ENCODE data around the gene UGP2. TPM values are rescaled to one million over a fixed set of nuclear protein-coding genes. Genes with fewer than 3 reads are reported as not detected.
A peak's percentile ranks its signal among the peaks of the same experiment; 100 is the strongest.

The UGP2 gene
- total and polyA plus RNA-seq, 2 of the 8 experiments (the other 6 are each of a cell fraction or from before 2014, with no cell fraction given) = 278 to 956 TPM

DNA sequence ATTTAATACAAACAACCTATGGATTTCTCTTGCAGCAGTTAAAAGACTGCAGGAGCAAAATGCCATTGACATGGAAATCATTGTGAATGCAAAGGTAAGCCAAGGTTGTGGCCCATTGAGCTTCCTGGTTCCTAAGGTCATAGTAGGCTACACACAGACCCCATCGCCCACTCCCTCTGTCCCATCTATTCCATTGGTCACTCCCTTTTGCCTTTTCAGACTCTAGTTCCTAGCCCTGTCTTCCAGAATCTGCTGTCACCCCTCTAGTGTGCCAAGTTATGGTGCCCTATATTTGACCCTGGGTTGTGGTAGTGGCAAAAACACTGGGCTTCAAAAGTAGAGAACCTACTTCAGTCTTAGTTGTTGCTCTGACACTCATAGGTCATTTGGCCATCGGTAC is 44.7 kb downstream of the UGP2 start (continued):
- no peak for TF ChIP-seq TAF7 (optimal IDR thresholded peaks at IDR 0.05; ENCODE audit: borderline replicate concordance, low read depth, low read length)
- no peak for TF ChIP-seq TCF12 (IDR thresholded peaks at IDR 0.05; ENCODE audit: low read depth, low read length)
- peak; percentile 82 for TF ChIP-seq POLR2AphosphoS5 (IDR thresholded peaks at IDR 0.05; ENCODE audit: low read depth, low read length)

Measured in H1 (cell line).